T-helper 22 cell (primary cell): Measurements from ENCODE around the gene KCNJ12.
"Not testable (repeated sequence)": the region's sequence is repeated elsewhere in the genome, so short reads cannot be mapped to it uniquely, and the experiment has no call there.

Experiments
- DNase-seq: peaks from one replicate; pipeline ENCODE4 v3.0.0-alpha.2; 2020; ENCODE audit warnings: low read depth

Gene KCNJ12

GRCh38 chr17:21376081-21376758, at the start of gene KCNJ12:
TSS of gene KCNJ12 (plus strand) at chr17:21376357. CDS start at chr17:21415343, 38,986 bp downstream.
- no peak for DNase-seq

DNA sequence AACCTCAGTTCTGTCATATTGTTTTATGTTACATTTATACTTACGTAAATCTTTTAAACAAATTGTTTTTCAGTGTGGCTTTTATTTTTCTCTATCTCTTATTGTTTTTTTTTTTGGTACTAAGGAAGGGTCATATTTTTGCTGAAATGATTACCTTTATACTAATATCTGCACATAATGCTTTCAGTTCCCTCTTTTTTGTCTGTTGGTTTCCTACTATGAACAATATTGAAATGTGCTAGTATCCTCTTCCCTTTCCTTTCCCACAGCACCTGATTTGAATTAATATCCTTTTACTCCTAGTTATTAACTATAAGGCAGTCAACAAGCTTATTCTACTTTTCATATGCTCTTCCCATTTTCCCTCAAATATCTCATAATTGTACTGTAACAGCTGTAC, 48.2 kb upstream of the KCNJ12 start:
- DNase-seq: not testable (repeated sequence)

- DNase-seq: not testable (repeated sequence)
Observed at GRCh38 chr17:21328778-21329177, 47.4 kb upstream of the KCNJ12 start.

DNA sequence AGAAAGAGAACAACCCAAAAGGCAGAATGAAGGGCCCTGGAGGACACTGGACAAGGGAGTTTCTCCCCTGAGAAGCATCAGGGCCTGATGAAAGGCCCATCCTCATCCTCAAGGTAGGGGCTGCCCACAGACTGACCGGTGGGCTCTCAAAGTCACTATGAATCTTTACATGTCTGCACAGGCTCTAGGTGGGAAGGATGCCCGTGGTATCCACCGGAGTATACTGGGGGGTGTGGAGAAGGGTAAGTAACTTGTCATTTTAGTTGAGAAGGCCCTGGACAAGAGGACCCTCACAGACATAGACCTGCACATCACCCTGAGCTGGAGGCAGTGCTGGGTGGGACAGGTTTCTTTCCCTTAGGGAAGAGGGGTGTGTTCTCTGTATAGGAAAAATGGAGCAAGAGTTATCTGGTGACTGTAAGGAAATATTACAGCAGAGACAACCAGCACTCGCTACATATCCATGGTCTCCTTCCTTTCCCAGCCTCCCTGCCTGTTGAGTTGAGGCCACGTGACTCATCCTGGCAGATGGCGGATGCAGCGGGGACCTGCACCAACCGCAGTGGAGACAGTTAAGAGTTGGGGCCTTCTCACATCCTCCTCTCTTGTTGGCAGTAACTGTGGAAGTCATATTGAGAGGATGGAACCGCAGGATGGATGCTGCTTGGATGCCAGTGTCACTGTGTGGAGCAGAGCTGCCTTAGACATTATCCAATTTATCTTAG, 45.6 kb upstream of the KCNJ12 start:
- no peak for DNase-seq

DNA sequence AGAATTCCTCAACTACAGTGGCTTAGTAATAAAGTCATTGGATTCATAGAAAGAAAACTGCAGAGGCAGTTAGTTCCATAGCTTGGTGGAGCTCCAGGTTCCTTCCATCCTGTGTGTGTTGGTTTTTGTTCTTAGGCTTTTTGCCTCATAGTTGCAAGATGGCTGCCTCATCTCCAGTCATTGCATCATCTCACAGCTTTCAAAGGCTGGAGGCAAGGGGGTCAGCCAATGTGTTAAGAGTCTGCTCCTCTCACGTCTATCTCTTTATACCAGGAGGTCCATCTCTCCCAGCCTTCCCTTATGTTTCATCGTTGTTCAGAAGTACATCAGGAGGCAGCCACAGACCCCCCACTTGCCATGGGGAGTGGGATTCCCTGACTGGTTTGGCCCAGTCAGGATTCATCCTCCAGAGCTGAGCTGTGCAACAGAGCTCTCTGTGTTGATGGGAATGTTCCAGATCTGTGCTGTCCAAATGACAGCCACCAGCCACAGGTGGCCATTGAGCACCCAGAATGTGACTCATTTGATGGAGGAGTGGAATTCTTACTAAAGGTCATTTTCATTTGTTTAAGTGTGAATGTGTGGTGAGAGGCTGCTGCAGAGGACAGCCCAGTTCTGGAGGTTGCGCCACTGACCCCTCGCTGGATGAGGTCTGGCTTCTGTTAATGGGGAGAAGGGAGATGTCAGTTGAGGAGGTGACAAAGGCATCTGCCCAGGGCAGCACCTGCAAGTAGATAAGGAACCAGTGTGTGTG, 39.4 kb upstream of the KCNJ12 start:
- DNase-seq: not testable (repeated sequence)

- not testable (repeated sequence) for DNase-seq
Observed at GRCh38 chr17:21337981-21338625, 38.1 kb upstream of the KCNJ12 start.

GRCh38 chr17:21339011-21339410, 37.1 kb upstream of the KCNJ12 start:
- DNase-seq: no peak

DNA sequence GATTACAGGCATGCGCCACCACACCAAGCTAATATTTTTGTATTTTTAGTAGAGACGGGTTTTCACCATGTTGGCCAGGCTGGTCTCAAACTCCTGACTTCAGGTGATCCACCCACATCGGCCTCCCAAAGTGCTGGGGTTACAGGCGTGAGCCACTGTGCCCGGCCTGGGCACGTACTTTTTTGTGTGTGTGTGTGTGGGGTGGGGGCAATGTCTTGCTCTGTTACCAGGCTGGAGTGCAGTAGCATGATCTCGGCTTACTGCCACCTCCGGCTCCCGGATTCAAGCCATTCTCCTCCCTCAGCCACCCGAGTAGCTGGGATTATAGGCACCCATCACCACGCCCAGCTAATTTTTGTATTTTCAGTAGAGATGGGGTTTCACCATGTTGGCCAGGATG, 36.6 kb upstream of the KCNJ12 start:
- DNase-seq: not testable (repeated sequence)

GRCh38 chr17:21340407-21340806, 35.8 kb upstream of the KCNJ12 start:
- DNase-seq: not testable (repeated sequence)

DNA sequence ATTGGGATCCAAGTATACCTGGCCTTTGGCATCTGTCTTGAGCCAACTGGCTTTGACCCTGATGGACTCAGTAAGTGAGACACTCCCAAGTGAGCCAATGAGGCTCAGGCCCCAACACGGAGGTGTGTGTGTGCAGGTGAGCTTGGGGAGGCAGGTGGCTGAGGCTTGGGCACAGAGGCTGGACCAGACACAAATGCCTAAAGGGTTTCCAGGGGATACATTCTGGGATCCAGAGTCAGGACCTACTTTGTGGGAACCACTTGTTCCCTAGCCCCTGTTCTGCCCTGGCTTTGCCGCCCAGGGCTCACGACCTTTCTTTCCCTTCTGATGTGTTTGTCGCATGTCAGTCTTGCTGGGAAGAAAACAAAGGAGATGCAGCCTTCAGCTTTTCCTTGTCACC, 34.9 kb upstream of the KCNJ12 start:
- not testable (repeated sequence) for DNase-seq

DNA sequence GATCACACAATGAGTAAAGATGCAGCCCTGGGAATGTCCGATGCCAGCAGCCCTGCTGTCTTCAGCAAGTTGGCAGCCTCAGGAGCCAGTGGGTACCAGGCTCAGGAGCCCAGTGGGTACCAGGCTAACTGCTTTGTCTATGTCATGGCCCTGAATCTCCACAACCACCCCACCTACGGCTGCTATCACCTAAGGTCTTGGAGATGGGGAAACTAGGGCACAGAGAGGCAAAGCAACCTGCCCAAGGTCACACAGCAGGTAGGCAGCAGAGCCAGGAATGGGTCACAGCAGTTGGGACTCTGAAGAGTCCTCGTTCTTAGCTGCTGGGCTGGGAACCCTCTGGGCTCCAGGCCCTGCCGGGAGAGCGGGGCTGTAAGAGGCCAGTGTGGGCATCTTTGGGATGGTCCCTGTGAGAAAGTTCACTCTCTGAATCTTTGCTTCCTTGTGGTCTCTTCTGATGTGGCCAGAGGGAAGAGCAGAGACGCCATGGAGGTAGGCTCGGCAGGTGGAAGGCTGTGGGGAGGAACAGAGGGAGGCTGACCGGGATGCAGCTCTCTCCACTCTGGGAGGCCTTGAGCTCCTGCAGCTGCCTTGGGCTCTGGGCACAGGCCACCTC, 34.1 kb upstream of the KCNJ12 start:
- DNase-seq: not testable (repeated sequence)

DNA sequence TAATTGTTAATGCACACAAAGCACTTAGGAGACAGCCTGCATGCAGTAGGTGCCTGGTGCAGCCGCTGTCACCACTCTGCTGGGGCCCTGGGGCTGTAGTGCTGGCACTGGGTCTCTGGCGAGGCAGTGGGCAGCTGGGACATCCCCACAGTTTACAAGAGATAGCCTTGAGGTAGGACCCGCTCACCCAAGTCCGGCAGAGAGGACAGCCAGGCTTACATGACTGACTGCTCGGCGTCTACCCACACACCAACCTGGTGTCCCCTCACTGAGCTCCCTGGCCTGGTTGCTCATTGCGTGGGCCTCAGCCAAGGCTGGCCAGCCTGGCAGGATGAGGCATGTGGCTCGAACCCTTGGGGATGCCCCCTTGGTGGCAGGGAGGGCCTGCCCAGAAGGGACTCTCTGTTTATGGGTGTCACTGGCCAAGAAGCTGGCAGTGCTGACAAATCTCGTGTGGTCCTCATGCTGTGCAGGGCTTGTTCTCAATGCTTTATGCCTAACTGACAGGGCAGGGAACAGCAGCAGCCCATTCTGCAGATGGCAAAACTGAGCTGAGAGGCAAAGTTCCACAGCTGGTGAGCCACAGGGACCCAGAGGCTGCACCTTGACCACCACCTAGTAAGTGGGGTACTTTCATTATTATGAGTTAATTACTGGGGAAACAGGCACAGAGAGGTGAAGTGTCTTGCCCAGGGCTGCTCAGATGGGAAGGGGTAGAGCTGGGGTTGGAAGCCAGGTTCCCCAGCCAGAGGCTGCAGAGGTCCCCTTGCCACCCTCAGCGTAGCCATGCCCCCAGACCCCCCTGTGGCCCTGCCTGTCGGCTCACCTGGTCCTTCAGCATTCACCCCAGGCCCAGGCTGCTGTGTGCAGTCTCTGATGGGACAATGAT, 32.9 kb upstream of the KCNJ12 start:
- DNase-seq: not testable (repeated sequence)

DNA sequence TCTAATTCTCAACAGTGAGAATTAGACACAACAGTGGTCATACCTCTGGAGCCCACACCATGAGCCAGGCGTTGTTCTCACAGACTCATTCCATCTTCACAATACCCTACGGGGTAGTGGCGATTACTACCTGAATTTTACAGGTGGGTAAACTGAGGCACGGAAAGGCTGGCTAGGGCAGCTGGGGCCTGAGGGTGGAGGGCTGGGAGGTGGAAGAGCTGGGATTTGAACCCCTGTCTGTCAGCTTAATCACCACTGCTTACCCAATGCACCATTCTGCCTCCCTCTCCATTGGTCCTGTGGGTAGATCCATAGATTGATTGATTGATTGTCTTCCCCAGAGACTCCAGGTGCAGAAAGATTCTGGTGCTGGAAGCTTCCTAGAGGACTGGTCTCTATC, 31.4 kb upstream of the KCNJ12 start:
- not testable (repeated sequence) for DNase-seq

GRCh38 chr17:21345236-21345635, 30.9 kb upstream of the KCNJ12 start:
- DNase-seq: no peak

DNA sequence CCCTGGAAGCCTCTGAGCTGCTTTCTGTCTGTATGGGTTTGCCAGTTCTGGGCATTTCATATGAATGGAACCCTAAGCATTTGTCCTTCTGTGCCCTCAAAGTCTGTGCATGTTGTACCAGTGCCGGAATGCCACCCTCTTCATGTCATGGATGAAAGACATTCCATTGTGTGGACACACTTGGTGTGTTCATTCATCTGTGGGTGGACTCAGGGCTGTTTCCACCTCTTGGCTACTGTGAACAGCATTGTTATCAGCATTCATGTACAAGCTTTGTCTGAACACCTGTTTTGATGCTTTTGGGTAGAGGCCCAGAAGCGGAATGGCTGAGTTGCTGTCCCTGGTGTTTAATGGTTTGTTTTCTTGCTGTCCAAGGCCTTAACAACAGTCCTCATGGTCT, 30.1 kb upstream of the KCNJ12 start:
- not testable (repeated sequence) for DNase-seq

DNA sequence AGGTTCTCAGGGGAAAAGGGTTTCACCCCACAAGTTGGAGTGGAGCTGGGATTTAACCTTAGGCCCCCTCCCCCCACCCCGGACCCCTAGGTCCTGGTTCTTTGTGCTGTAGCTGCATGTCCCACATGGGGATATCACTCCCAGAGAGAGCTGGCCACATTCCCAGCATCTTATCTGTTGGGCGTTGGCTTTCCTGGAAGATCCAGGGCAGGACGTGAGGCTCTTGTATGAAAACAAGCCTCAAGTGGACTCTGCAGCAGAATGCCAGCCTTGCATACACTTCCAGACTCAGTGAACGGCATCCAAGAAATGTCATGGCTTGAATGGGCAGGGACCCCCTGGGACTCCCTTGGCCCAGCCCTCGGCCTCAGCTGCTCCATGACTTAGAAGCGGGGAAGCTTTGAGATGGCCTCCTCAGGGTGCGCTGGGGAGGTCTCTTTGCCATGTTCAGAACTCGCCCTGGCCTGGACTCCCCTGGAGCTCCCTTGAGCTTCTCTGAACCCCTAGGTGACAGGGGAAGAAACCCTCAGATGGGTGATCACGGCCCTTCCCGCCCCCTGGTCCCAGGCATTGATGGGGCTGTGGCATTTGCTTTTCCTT, 29.4 kb upstream of the KCNJ12 start:
- not testable (repeated sequence) for DNase-seq

GRCh38 chr17:21347660-21348059, 28.5 kb upstream of the KCNJ12 start:
- not testable (repeated sequence) for DNase-seq

DNA sequence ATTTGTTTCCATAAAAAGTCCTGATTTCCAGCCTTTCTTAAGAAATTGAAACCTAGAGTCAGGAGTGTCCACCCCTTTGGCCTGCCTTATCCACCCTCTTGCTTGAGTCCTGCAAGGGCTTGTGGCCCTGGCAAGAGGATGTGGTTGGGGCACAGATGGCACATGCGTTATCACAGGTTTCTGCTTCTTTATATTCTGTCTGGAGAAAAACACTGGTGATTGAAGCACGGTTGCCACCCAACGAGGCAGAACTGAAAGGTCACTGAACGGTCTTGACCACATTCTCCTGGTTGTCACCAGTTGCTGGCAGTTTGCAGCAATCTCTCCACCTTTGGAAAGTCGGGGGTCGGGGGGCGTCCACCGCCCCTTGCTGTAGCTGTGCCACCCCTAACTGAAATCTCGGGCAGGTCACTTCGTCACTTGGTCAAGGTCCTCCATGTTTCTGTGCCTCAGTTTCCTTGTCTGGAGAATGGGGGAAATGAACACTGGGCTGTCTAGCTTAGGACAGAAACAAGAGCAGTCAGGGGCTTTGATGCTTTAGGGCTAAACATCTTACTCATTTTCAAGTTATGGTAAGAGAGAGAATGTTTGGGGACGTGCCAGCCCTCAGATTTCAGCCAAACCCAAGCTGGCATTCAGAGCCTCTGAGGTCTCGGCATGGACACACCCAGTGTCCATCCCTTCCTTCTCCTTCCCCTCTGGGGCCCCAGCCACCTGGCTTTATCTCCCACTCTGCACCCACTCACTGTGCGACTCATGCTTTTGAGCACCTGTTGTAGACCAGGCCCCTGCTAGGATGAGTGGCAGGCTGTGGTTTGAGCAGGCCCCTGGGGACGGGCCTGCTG, 27.9 kb upstream of the KCNJ12 start:
- DNase-seq: not testable (repeated sequence)

- not testable (repeated sequence) for DNase-seq
Observed at GRCh38 chr17:21348926-21349261, 27.3 kb upstream of the KCNJ12 start.
